ENCODE measurements around the gene ZFC3H1.
"Not testable (repeated sequence)": the region's sequence is repeated elsewhere in the genome, so short reads cannot be mapped to it uniquely, and the experiment has no call there.

The ZFC3H1 gene

GRCh38 chr12:71576496-71576895 is 87.2 kb downstream of the ZFC3H1 start:
- Histone ChIP-seq H3K27me3 (ENCODE audit: insufficient read depth, low read depth) (no peaks in the 10 kb centered on the region), H3K79me2 (ENCODE audit: insufficient read depth, low read depth) (no peaks in the 10 kb centered on the region), H3K9ac (no peak overlapping the region), H3K4me1 (ENCODE audit: low read depth, poor library complexity, severe bottlenecking) (no peaks in the 10 kb centered on the region), H3K27ac (no peak overlapping the region), H3K4me2 (no peak overlapping the region), H4K20me1 (ENCODE audit: insufficient read depth) (no peaks in the 10 kb centered on the region), H3K4me3 (IDR thresholded peaks at IDR 0.05; ENCODE audit: insufficient read depth, low read depth, low read length) (no peak overlapping the region), H2AFZ (ENCODE audit: low read depth) (no peak overlapping the region), H3K36me3 (ENCODE audit: insufficient read depth) (no peaks in the 10 kb centered on the region)
- no peak for TF ChIP-seq CTCF (conservative IDR thresholded peaks at IDR 0.05; ENCODE audit: low read depth, low read length)

- not testable (repeated sequence) for H3K79me2 ChIP-seq (ENCODE audit: insufficient read depth, low read depth); H3K4me1 ChIP-seq (ENCODE audit: low read depth, poor library complexity, severe bottlenecking); H3K36me3 ChIP-seq (ENCODE audit: insufficient read depth); H3K27me3 ChIP-seq (ENCODE audit: insufficient read depth, low read depth); H3K27ac ChIP-seq; H3K4me3 ChIP-seq (IDR thresholded peaks at IDR 0.05; ENCODE audit: insufficient read depth, low read depth, low read length); H2AFZ ChIP-seq (ENCODE audit: low read depth); H3K4me2 ChIP-seq; H4K20me1 ChIP-seq (ENCODE audit: insufficient read depth); H3K9ac ChIP-seq
Measured at GRCh38 chr12:71569885-71570284, 93.8 kb downstream of the ZFC3H1 start.

- H3K27ac ChIP-seq: no peak overlapping the region
- H3K36me3 ChIP-seq (ENCODE audit: insufficient read depth): no peaks in the 10 kb centered on the region
- no peak overlapping the region for H2AFZ ChIP-seq (ENCODE audit: low read depth)
- no peak overlapping the region for H3K4me3 ChIP-seq (IDR thresholded peaks at IDR 0.05; ENCODE audit: insufficient read depth, low read depth, low read length)
- H3K4me2 ChIP-seq: no peak overlapping the region
- no peaks in the 10 kb centered on the region for H4K20me1 ChIP-seq (ENCODE audit: insufficient read depth)
- no peak for TF ChIP-seq CTCF (conservative IDR thresholded peaks at IDR 0.05; ENCODE audit: low read depth, low read length)
- H3K79me2 ChIP-seq (ENCODE audit: insufficient read depth, low read depth): no peaks in the 10 kb centered on the region
- no peaks in the 10 kb centered on the region for H3K27me3 ChIP-seq (ENCODE audit: insufficient read depth, low read depth)
- no peaks in the 10 kb centered on the region for H3K4me1 ChIP-seq (ENCODE audit: low read depth, poor library complexity, severe bottlenecking)
- no peak overlapping the region for H3K9ac ChIP-seq
Measured at GRCh38 chr12:71567537-71567936, 96.1 kb downstream of the ZFC3H1 start.

GRCh38 chr12:71566655-71567054 is 97.0 kb downstream of the ZFC3H1 start:
- Histone ChIP-seq H3K27ac (no peak overlapping the region), H2AFZ (ENCODE audit: low read depth) (no peak overlapping the region), H3K9ac (no peak overlapping the region), H3K79me2 (ENCODE audit: insufficient read depth, low read depth) (no peaks in the 10 kb centered on the region), H3K4me2 (no peak overlapping the region), H3K36me3 (ENCODE audit: insufficient read depth) (no peaks in the 10 kb centered on the region), H4K20me1 (ENCODE audit: insufficient read depth) (no peaks in the 10 kb centered on the region), H3K27me3 (ENCODE audit: insufficient read depth, low read depth) (no peaks in the 10 kb centered on the region), H3K4me3 (IDR thresholded peaks at IDR 0.05; ENCODE audit: insufficient read depth, low read depth, low read length) (no peak overlapping the region), H3K4me1 (ENCODE audit: low read depth, poor library complexity, severe bottlenecking) (no peaks in the 10 kb centered on the region)
- no peak for TF ChIP-seq CTCF (conservative IDR thresholded peaks at IDR 0.05; ENCODE audit: low read depth, low read length)

GRCh38 chr12:71565535-71565934 is 98.1 kb downstream of the ZFC3H1 start:
- no peaks in the 10 kb centered on the region for H3K4me1 ChIP-seq (ENCODE audit: low read depth, poor library complexity, severe bottlenecking)
- H2AFZ ChIP-seq (ENCODE audit: low read depth): no peak overlapping the region
- H3K79me2 ChIP-seq (ENCODE audit: insufficient read depth, low read depth): no peaks in the 10 kb centered on the region
- H3K9ac ChIP-seq: no peak overlapping the region
- no peaks in the 10 kb centered on the region for H3K27me3 ChIP-seq (ENCODE audit: insufficient read depth, low read depth)
- H4K20me1 ChIP-seq (ENCODE audit: insufficient read depth): no peaks in the 10 kb centered on the region
- H3K36me3 ChIP-seq (ENCODE audit: insufficient read depth): no peaks in the 10 kb centered on the region
- no peak overlapping the region for H3K4me2 ChIP-seq
- TF ChIP-seq CTCF (conservative IDR thresholded peaks at IDR 0.05; ENCODE audit: low read depth, low read length): no peak
- no peak overlapping the region for H3K27ac ChIP-seq
- no peak overlapping the region for H3K4me3 ChIP-seq (IDR thresholded peaks at IDR 0.05; ENCODE audit: insufficient read depth, low read depth, low read length)

Measured in KMS-11 (cell line).